Activated CD8-positive, alpha-beta memory T cell treated with anti-CD3 and anti-CD28 coated beads, Interleukin-2, amount 10 ng/mL, durations not matched to agents 7 days and 5 days (primary cell): ENCODE data around the gene CLEC18C. TPM values are rescaled to one million over a fixed set of nuclear protein-coding genes. Genes with fewer than 3 reads are reported as not detected.
"Not testable (repeated sequence)": the region's sequence is repeated elsewhere in the genome, so short reads cannot be mapped to it uniquely, and the experiment has no call there.

Experiments used
- ATAC-seq: fragments of 150-1000 bp; cut with Tn5 transposase; one replicate; pipeline ENCODE4 v1.10.0; 2021; ENCODE audit warnings: moderate library complexity
- CTCF ChIA-PET: fragments of 350-600 bp; sonication (Branson Sonifier 250); formaldehyde crosslinking; loops from one replicate; lab custom pipeline; 2021; ENCODE audit warnings: antibody characterized with exemption; lab: Charles Lee
- DNase-seq: peaks from one replicate; pipeline ENCODE4 v3.0.0-alpha.2; 2020
- H3K27ac Mint-ChIP-seq: one replicate; pipeline ENCODE4 v1.8.0; 2021; ENCODE audit warnings: mild to moderate bottlenecking, mixed read lengths
- H3K27me3 Mint-ChIP-seq: one replicate; pipeline ENCODE4 v1.8.0; 2021; ENCODE audit warnings: mixed read lengths
- H3K36me3 Mint-ChIP-seq: one replicate; pipeline ENCODE4 v1.8.0; 2021; ENCODE audit warnings: mild to moderate bottlenecking, mixed read lengths
- H3K4me1 Mint-ChIP-seq: one replicate; pipeline ENCODE4 v1.8.0; 2021; ENCODE audit warnings: mixed read lengths
- H3K4me3 Mint-ChIP-seq: one replicate; pipeline ENCODE4 v1.8.0; 2021; ENCODE audit warnings: mild to moderate bottlenecking, moderate library complexity, mixed read lengths
- H3K9me3 Mint-ChIP-seq: one replicate; pipeline ENCODE4 v1.8.0; 2022; ENCODE audit warnings: low read depth, mixed read lengths
- total RNA-seq, 2 experiments: library from RNA; stranded (reverse); gene quantifications; one replicate each; pipeline ENCODE4 v1.2.3, GENCODE V29; 2021

Gene CLEC18C
- total RNA-seq, 2 experiments from 2014 or later, result 0.14 to 0.20 TPM

DNA sequence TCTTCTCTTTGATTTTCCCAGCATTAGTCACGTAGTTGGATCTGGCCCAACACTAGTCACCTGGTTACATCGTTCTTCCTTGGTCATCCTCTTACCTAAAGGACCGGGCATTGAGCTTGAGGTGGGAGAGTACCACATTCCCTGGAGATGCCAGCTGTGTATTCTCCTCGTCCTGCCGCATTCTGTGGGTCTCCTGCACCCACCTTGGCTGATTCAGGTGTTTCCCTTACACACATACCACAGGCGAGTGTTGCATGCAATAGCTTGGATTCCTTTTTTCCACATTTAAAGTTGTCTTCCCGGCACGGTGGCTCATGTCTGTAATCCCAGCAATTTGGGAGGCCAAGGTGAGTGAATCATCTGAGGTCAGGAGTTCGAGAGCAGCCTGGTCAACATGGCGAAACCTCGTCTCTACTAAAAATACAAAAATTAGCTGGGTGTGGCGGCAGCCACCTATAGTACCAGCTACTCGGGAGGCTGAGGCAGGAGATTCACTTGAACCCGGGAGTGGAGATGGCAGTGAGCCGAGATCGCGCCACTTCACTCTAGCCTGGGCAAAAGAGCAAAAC lies 21.6 kb upstream of the CLEC18C start:
- H3K27ac Mint-ChIP-seq, result no peak overlapping the region

DNA sequence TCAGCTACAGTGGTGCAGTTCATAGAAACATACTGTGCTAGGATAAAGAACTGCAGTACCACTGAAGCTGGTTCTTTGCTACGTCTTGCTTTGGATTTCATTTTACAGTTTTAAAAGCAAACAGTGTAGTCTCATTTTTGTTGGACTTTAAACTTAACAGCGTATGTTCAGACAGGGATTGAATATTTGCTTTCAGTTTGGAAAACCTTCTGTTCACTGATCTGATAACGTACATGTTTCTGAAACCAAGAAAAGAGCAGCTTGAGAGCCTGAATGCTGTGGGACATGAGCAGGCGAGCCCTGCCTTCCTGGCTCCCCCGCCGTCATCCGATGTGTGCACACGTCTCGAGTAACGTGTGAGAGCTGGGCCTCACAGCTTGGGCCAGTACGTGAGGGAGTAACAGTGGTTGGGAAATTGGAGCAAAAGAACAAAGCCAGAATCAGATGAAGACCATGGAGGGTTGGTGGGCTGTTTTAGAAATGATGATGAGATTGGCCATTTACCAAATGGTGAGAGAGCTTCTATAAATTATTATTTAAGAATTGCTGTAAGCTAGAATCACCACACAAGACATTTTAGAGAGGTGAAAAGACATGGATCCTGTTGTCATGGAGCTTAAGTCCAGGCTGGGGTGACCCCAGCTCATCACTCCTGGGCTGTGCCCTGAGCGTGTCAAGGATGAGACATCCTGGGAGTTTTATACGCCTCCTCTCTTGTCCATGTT lies 20.8 kb upstream of the CLEC18C start:
- Mint-ChIP-seq H3K27ac (no peak overlapping the region), H3K4me3 (no peak overlapping the region), H3K4me1 (peaks cover 8% of the 10 kb centered on the region), H3K36me3 (peaks cover 34% of the 10 kb centered on the region), H3K27me3 (no peaks in the 10 kb centered on the region), H3K9me3 (no peaks in the 10 kb centered on the region)
- DNase-seq (no peak), ATAC-seq (no peak)
- CTCF ChIA-PET, result interaction anchor here (1.0 kb wide), 1 partner anchor 12 kb away, joined by 3 read pairs; no protein-coding TSS in a partner anchor

More for the DNA sequence above, 21.6 kb upstream of the CLEC18C start:
- CTCF ChIA-PET, result interaction anchor here (1.0 kb wide), 1 partner anchor 13 kb away, joined by 3 read pairs; no protein-coding TSS in a partner anchor
- Mint-ChIP-seq H3K4me1 (peaks cover 8% of the 10 kb centered on the region), H3K36me3 (peaks cover 29% of the 10 kb centered on the region), H3K9me3 (no peaks in the 10 kb centered on the region), H3K4me3 (no peak overlapping the region), H3K27me3 (no peaks in the 10 kb centered on the region)
- ATAC-seq, result no peak
- no peak for DNase-seq

DNA sequence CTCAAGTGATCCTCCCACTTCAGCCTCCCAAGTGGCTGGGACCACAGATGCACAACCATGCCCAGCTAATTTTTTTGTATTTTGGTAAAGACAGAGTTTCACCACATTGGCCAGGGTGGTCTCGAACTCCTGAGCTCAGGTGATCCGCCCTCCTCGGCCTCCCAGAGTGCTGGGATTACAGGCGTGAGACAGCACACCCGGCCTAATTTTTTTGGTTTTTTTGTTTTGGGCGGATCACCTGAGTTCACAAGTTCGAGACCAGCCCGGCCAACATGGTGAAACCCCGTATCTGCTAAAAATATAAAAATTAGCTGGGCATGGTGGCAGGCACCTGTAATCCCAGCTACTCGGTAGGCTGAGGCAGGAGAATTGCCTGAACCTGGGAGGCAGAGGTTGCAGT lies 18.9 kb upstream of the CLEC18C start:
- H3K27ac Mint-ChIP-seq, ATAC-seq, CTCF ChIA-PET, DNase-seq, H3K4me1 Mint-ChIP-seq, H3K27me3 Mint-ChIP-seq, H3K4me3 Mint-ChIP-seq, H3K9me3 Mint-ChIP-seq: not testable (repeated sequence)
- peaks cover 28% of the 10 kb centered on the region for H3K36me3 Mint-ChIP-seq

DNA sequence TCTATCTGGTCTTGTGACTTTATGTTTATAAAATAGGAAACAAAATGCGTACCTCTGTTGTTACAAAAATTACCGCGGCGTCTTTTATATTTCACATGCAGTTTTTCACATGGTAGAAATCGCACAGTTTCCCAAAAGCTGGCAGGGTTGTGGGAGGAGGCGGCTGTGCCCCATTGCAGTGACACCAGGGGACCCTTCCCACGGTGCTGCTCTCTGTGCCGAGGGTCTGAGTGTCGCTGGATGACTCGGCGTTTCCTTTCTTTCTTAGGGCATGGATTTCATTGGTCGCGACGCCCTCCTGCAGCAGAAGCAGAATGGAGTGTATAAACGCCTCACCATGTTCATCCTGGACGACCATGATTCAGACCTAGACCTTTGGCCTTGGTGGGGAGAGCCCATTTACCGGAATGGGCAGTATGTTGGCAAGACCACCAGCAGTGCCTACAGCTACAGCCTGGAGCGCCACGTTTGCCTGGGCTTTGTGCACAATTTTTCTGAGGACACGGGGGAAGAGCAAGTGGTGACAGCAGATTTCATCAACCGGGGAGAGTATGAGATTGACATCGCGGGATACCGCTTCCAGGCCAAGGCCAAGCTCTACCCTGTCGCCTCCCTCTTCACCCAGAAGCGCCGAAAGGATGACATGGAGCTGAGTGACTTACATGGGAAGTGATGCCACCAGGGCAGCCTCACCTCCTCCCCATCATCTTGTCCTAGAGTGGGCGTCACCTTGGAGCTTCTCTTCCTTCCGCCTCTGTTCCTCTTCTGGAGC lies 17.2 kb upstream of the CLEC18C start:
- Mint-ChIP-seq H3K27me3 (no peaks in the 10 kb centered on the region), H3K4me3 (no peak overlapping the region), H3K27ac (no peak overlapping the region), H3K36me3 (peaks cover 27% of the 10 kb centered on the region), H3K4me1 (peaks cover 5% of the 10 kb centered on the region), H3K9me3 (no peaks in the 10 kb centered on the region)
- DNase-seq (no peak), ATAC-seq (no peak)
- CTCF ChIA-PET, result no interaction called here

DNA sequence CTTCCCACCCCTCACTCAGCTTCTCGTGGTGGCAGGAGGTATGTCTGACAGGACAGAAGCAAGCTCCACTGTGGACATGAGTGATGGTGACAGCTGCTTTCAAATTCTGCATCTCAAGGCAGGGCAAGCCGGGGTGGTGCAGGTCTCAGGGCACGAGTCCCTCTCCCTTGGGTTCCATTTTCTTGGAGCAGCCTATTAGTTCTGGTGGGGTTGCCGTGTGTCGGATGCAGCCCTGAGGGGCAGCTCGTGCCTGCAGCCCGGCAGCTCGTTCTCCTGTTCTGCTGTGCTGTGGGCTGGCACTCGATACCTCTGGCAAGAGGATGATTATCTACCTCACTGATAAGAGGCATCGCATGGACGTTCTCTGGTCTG lies 16.5 kb upstream of the CLEC18C start:
- no peak for DNase-seq
- H3K36me3 Mint-ChIP-seq, result peaks cover 22% of the 10 kb centered on the region
- H3K9me3 Mint-ChIP-seq, result no peaks in the 10 kb centered on the region
- no peak overlapping the region for H3K4me3 Mint-ChIP-seq
- ATAC-seq, result no peak
- CTCF ChIA-PET, result no interaction called here
- H3K27me3 Mint-ChIP-seq, result no peaks in the 10 kb centered on the region
- no peaks in the 10 kb centered on the region for H3K4me1 Mint-ChIP-seq
- no peak overlapping the region for H3K27ac Mint-ChIP-seq

DNA sequence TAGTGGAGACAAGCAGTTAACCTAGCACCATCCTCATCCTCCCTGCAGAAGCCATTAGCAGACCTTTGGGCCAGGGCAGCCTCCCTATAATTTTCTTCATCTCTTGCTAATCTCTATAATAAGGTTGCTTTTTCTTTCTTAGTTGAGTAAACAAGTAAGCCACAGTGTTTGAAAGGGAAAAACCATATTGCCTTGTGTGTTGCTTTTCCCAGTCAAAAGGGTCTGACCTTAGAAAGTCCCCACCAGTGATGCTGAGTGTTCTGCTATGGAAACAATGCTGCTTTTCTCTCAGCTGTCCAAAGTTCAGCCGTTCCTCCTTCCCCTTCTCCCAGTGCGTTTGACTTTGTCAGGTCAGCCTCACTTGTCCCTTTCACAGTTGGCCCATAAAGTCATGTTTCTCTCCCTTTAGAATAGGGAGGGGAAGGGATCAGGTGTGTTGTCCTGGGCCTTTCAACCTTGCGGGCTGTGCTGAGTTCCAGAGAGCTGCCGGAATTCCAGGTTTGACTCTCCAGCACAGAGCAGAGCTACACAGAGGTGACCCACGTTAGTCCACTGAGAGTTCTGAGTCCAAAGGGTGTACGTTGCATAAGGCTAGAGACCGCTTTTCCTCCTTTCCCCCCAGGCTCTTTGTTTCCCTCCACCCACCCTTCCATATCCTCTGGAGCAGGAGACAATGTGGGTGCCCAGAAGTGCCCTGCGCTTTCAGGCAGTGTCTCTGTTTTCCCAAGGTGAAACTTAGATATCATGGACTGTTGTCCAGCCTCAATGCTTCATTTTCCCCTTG lies 15.9 kb upstream of the CLEC18C start:
- H3K27me3 Mint-ChIP-seq, result no peaks in the 10 kb centered on the region
- no peak overlapping the region for H3K27ac Mint-ChIP-seq
- no peak overlapping the region for H3K4me3 Mint-ChIP-seq
- no peak for DNase-seq
- no peaks in the 10 kb centered on the region for H3K9me3 Mint-ChIP-seq
- H3K4me1 Mint-ChIP-seq, result no peaks in the 10 kb centered on the region
- CTCF ChIA-PET, result no interaction called here
- peaks cover 21% of the 10 kb centered on the region for H3K36me3 Mint-ChIP-seq
- no peak for ATAC-seq

DNA sequence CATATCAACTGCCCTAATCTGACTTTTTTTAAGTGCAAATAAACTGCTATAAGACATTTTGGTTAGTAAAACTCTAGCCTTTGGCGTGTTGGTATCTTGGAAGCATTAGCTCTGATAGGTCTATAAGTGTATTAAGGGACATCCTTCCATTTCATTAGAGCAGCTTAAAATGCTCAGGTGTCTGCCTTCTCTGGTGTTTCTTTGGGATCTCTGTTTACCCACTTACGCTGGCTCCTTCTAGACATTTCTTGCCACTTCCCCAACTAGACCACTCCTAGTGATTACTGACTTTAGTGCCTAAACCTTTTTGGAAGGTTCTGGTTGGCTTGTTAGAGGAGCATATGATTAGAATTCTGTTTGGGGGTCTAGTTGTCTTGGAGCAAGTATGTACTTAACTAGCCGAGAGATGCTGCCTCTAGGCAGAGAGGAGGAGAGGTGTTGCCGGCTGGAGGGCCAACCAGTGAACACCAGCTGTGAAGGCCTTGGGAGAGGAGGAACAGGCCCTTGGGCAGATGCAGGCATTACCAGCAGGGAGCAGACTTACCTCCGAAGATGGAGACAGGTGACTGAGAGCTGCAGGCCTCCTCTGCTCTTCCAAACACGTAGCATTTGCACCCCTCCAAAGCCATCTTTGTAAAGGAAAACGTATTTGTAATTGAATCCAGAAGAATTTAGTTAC lies 15.2 kb upstream of the CLEC18C start:
- DNase-seq (no peak), ATAC-seq (no peak)
- no peaks in the 10 kb centered on the region for H3K4me1 Mint-ChIP-seq
- no peak overlapping the region for H3K27ac Mint-ChIP-seq
- CTCF ChIA-PET, result no interaction called here
- no peaks in the 10 kb centered on the region for H3K27me3 Mint-ChIP-seq
- no peak overlapping the region for H3K4me3 Mint-ChIP-seq
- peaks cover 17% of the 10 kb centered on the region for H3K36me3 Mint-ChIP-seq
- H3K9me3 Mint-ChIP-seq, result no peaks in the 10 kb centered on the region

DNA sequence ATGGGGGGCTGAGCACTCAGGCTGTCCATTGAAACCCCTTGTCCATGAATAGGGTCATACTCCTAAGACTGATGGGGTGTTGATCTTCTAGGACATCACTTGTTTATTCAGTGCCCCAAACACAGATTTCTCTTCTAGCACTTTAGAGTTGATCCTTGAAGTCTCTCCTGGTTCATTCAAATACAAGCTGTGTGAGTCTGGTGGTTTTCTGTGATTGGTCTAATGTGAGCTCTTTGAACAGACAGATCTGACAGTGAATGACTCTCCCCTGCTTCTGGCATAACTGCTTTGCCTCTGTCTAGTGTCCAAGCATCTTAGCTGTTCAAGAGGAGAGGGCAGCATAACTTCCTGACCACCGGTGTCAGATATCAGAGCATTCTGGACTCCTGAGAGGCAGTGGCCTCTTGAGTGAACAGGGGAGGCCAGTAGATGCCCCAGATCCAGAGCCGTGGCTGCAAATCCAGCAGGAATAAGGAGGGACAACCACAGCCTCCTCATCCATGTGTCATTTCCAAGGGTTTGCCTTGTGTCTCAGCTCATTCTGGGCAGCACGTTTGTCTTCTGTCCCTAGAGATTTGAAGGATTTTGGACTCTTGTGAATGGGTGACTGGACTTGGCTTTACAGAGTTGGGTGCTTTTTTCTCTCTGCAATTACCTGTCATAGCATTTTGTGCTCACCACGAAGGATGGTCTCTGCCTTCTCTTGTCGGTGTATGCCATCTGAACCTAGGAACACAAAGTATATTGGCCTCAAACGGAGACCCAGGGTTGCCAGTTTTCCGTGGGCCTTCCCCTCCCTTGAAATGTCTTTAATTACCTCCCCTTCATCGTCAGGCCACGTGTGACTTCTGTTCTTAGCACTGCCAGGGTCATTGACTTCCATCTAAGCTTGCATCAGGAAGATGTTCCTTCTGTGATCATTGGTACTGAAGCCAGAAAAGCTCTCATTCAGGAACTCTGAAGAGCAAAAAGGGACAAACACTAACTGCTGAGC lies 13.9 kb upstream of the CLEC18C start:
- no peaks in the 10 kb centered on the region for H3K9me3 Mint-ChIP-seq
- H3K27ac Mint-ChIP-seq, result no peak overlapping the region
- ATAC-seq (no peak), DNase-seq (no peak)
- H3K4me1 Mint-ChIP-seq, result no peaks in the 10 kb centered on the region
- no peaks in the 10 kb centered on the region for H3K27me3 Mint-ChIP-seq
- no peak overlapping the region for H3K4me3 Mint-ChIP-seq
- CTCF ChIA-PET, result no interaction called here
- H3K36me3 Mint-ChIP-seq, result peaks cover 13% of the 10 kb centered on the region

DNA sequence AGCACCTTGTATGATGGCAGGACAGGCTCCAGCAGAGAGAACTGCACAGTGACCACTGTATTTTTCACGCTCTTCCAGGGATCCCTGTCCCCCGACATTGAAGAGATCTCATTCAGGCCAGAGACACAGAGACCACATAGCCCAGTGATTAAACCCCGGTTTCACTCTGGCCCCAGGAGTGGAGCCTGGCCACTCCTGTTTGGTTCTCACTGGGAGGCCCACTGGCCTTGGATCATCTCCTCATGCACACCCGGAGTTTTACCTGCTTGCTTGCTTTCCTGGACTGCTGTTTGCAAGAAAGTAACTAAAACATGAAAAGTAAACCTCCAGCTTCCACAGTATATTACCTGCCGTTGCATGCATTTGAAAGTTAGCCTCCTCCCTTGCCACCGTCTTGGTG lies 13.2 kb upstream of the CLEC18C start:
- ATAC-seq, result no peak
- CTCF ChIA-PET, result interaction anchor here (0.6 kb wide), 1 partner anchor 376 kb away, joined by 3 read pairs; no protein-coding TSS in a partner anchor
- DNase-seq, result no peak
- Mint-ChIP-seq H3K27ac (no peak overlapping the region), H3K4me3 (no peak overlapping the region), H3K27me3 (no peaks in the 10 kb centered on the region), H3K9me3 (no peaks in the 10 kb centered on the region), H3K36me3 (peaks cover 13% of the 10 kb centered on the region), H3K4me1 (no peaks in the 10 kb centered on the region)

DNA sequence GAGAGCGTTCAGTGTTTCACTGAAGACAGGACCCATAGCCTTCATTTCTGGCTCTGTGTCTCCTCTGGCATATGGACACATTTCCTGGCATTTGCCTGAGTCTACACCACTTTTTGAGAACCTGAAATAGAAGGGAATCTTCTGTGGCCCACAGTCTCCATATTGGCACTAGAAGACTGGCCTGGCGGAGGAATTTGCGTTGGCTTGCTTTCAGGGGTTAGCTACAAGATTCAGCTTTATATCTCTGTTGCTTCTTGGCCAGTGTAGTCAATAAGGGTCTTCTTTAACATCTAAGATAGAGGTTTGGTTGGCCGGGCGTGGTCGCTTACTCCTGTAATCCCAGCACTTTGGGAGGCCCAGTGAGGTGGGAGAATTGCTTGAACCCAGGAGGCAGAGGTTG lies 12.8 kb upstream of the CLEC18C start:
- DNase-seq (no peak), ATAC-seq (no peak)
- H3K27me3 Mint-ChIP-seq, result no peaks in the 10 kb centered on the region
- no peak overlapping the region for H3K4me3 Mint-ChIP-seq
- CTCF ChIA-PET, result interaction anchor here (0.6 kb wide), 1 partner anchor 376 kb away, joined by 3 read pairs; no protein-coding TSS in a partner anchor
- H3K27ac Mint-ChIP-seq, result no peak overlapping the region
- H3K4me1 Mint-ChIP-seq, result no peaks in the 10 kb centered on the region
- peaks cover 13% of the 10 kb centered on the region for H3K36me3 Mint-ChIP-seq
- no peaks in the 10 kb centered on the region for H3K9me3 Mint-ChIP-seq

DNA sequence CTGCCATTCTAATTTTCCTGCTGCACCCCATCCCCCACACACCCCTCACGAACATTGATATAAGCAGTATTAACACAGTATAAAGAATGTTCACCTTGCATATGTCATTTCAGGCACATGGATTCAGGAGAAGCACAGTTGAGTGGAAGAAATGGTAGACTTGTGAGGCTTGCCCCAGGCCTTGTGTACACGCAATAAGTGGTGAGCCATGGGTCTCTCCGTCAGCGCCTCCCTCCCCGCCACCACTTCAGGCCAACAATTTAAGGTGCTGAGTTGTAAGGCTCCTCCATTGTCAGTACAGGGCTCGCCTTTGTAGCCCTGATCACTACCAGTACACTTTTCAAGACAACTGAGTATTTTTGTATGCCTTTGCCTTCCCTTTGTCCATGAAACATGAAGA lies 12.2 kb upstream of the CLEC18C start:
- Mint-ChIP-seq H3K9me3 (no peaks in the 10 kb centered on the region), H3K27me3 (no peaks in the 10 kb centered on the region), H3K4me1 (no peaks in the 10 kb centered on the region), H3K36me3 (peaks cover 11% of the 10 kb centered on the region), H3K27ac (no peak overlapping the region), H3K4me3 (no peak overlapping the region)
- CTCF ChIA-PET, result interaction anchor here (1.0 kb wide), 1 partner anchor 10 kb away, joined by 3 read pairs; no protein-coding TSS in a partner anchor
- DNase-seq (no peak), ATAC-seq (no peak)

DNA sequence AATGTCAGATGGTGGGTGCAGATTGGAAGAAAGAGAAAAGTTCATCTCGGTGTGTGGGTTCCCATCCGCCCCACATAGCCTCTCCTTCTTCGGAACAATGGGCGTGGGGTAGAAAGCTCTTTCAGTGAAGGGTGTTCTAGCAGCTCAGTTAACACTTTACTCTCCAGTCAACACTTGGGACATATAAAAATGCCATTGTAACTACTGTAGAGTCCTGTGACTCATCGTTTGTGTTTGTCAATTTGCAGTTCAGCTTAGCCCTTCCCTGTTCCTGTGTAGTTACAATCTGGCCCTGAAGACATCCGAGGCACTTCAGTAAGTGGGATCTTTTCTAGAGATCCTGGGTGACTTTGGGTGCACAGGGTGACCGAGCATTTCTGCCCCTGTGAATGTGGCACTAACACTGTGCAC lies 11.5 kb upstream of the CLEC18C start:
- Mint-ChIP-seq H3K27ac (no peak overlapping the region), H3K9me3 (no peaks in the 10 kb centered on the region), H3K4me3 (no peak overlapping the region), H3K27me3 (no peaks in the 10 kb centered on the region), H3K36me3 (peaks cover 6% of the 10 kb centered on the region), H3K4me1 (no peaks in the 10 kb centered on the region)
- ATAC-seq (no peak), DNase-seq (no peak)
- CTCF ChIA-PET, result interaction anchor here (1.0 kb wide), 1 partner anchor 11 kb away, joined by 3 read pairs; no protein-coding TSS in a partner anchor
